ENCODE results near the gene RAB15.
A peak's percentile ranks its signal among the peaks of the same experiment; 100 is the strongest.

The RAB15 gene

DNA sequence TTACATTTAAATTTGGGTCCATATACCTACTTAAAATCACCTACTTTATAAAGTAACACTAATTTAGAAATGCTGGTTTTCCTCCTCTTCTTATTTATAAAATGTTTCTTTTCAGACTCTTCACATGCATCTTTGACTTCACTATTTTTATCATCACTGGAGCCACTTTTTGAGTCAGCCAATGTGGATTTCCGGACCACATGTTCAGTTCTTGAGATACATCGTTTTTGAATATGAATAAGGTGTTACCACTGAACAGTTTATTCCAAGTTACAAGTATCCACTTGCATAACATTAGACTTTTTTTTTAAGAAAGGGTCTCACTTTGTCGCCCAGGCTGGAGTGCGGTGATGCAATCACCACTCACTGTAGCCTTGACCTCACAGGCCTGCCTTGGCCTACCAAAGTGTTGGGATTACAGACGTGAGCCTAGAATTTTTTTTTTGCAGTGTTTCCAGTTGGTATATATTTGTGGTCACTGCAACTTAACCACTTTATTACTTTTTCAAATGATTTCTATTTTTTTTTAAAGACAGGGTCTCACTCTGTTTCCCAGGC is 20.3 kb upstream of the RAB15 start:
- Histone ChIP-seq H3K36me3 (ENCODE audit: insufficient read depth, low read length) (no peaks in the 10 kb centered on the region), H3K27me3 (ENCODE audit: insufficient read depth, low read length, poor library complexity) (no peaks in the 10 kb centered on the region), H3K27ac (ENCODE audit: low read length) (no peak overlapping the region), H3K9ac (ENCODE audit: low read depth, low read length) (no peak overlapping the region), H4K20me1 (ENCODE audit: insufficient read depth, low read length) (peaks cover 3% of the 10 kb centered on the region; the same call in 1 of the 2 replicates), H3K9me3 (ENCODE audit: insufficient read depth, low read length, severe bottlenecking) (no peaks in the 10 kb centered on the region), H2AFZ (ENCODE audit: low read depth, low read length) (no peak overlapping the region), H3K79me2 (ENCODE audit: insufficient read depth, low read length) (peaks cover 21% of the 10 kb centered on the region), H3K4me3 (ENCODE audit: low read depth in 1 of 2, low read length in 2 of 2) (no peak overlapping the region), H3K4me1 (ENCODE audit: insufficient read depth, low read length) (peaks cover 32% of the 10 kb centered on the region), H3K4me2 (ENCODE audit: insufficient read depth, low read length) (no peak overlapping the region)
- no peak for ATAC-seq (ENCODE audit: insufficient read depth, low read depth)
- TF ChIP-seq, protein P1, sequence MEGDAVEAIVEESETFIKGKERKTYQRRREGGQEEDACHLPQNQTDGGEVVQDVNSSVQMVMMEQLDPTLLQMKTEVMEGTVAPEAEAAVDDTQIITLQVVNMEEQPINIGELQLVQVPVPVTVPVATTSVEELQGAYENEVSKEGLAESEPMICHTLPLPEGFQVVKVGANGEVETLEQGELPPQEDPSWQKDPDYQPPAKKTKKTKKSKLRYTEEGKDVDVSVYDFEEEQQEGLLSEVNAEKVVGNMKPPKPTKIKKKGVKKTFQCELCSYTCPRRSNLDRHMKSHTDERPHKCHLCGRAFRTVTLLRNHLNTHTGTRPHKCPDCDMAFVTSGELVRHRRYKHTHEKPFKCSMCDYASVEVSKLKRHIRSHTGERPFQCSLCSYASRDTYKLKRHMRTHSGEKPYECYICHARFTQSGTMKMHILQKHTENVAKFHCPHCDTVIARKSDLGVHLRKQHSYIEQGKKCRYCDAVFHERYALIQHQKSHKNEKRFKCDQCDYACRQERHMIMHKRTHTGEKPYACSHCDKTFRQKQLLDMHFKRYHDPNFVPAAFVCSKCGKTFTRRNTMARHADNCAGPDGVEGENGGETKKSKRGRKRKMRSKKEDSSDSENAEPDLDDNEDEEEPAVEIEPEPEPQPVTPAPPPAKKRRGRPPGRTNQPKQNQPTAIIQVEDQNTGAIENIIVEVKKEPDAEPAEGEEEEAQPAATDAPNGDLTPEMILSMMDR (IDR thresholded peaks at IDR 0.05; ENCODE audit: borderline replicate concordance, extremely low read depth, low read length, poor library complexity, severe bottlenecking): no peak
- TF ChIP-seq EZH2 (IDR thresholded peaks at IDR 0.05; ENCODE audit: borderline replicate concordance, low read depth, low read length, severe bottlenecking): no peak
- DNase-seq: no peak

DNA sequence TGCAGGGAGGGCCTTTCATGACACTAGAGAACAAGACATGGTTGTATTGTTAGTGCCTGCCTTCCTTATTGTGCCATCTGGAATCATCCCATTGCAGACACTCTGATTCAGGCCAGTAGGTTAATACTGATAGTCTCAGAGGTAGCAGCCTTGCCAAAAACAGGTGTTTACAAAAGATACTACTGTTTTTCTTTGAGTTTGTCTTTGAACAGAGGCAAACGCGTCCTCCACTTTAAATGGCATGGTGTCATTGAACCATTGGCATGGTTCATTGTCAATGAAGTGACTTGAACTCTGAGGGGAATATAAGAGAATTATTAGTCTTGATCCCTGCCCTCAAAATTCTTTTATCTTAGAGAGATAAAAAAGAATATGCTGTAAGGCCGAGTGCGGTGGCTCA is 18.8 kb upstream of the RAB15 start:
- H3K4me1 ChIP-seq (ENCODE audit: insufficient read depth, low read length): peaks cover 40% of the 10 kb centered on the region
- no peak overlapping the region for H3K4me2 ChIP-seq (ENCODE audit: insufficient read depth, low read length)

DNA sequence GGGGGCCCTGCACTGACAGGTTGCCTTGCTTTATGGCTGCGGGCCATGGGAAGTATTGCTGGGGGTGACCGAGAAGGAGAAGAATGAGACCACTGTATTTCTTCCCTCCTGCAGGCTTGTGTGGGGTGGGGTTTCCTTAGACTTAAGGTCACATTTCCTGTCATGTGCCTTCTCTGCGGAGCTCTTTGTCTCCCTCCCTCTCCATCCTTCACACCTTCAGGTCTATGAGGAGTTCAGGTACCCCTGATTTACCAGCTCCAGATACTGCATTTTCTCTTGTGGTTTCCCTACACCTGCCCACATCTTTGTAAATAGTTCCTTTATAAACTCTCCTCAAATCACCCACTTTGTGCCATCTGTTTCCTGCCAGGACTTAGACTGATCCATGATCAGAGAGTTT is 18.2 kb upstream of the RAB15 start:
- Histone ChIP-seq H3K4me3 (ENCODE audit: low read depth in 1 of 2, low read length in 2 of 2) (no peak overlapping the region), H4K20me1 (ENCODE audit: insufficient read depth, low read length) (no peaks in the 10 kb centered on the region), H3K4me1 (ENCODE audit: insufficient read depth, low read length) (peaks cover 44% of the 10 kb centered on the region), H3K27me3 (ENCODE audit: insufficient read depth, low read length, poor library complexity) (no peaks in the 10 kb centered on the region), H3K27ac (ENCODE audit: low read length) (0 out of 2 replicates have a peak overlapping the region, but pooled peaks have one; percentile 2), H3K9me3 (ENCODE audit: insufficient read depth, low read length, severe bottlenecking) (no peaks in the 10 kb centered on the region), H3K79me2 (ENCODE audit: insufficient read depth, low read length) (peaks cover 25% of the 10 kb centered on the region), H2AFZ (ENCODE audit: low read depth, low read length) (no peak overlapping the region), H3K36me3 (ENCODE audit: insufficient read depth, low read length) (no peaks in the 10 kb centered on the region; the same call in 1 of the 2 replicates), H3K4me2 (ENCODE audit: insufficient read depth, low read length) (peak overlapping the region; percentile 27; the same call in 1 of the 2 replicates), H3K9ac (ENCODE audit: low read depth, low read length) (no peak overlapping the region)
- no peak for ATAC-seq (ENCODE audit: insufficient read depth, low read depth)
- no peak for DNase-seq
- TF ChIP-seq EZH2 (IDR thresholded peaks at IDR 0.05; ENCODE audit: borderline replicate concordance, low read depth, low read length, severe bottlenecking): no peak
- TF ChIP-seq, protein P1 (IDR thresholded peaks at IDR 0.05; ENCODE audit: borderline replicate concordance, extremely low read depth, low read length, poor library complexity, severe bottlenecking): no peak

More for the DNA sequence above, 18.8 kb upstream of the RAB15 start:
- Histone ChIP-seq H2AFZ (ENCODE audit: low read depth, low read length) (no peak overlapping the region), H4K20me1 (ENCODE audit: insufficient read depth, low read length) (no peaks in the 10 kb centered on the region), H3K27ac (ENCODE audit: low read length) (no peak overlapping the region), H3K79me2 (ENCODE audit: insufficient read depth, low read length) (peaks cover 25% of the 10 kb centered on the region), H3K9me3 (ENCODE audit: insufficient read depth, low read length, severe bottlenecking) (no peaks in the 10 kb centered on the region), H3K27me3 (ENCODE audit: insufficient read depth, low read length, poor library complexity) (no peaks in the 10 kb centered on the region), H3K4me3 (ENCODE audit: low read depth in 1 of 2, low read length in 2 of 2) (no peak overlapping the region), H3K9ac (ENCODE audit: low read depth, low read length) (no peak overlapping the region), H3K36me3 (ENCODE audit: insufficient read depth, low read length) (no peaks in the 10 kb centered on the region; the same call in 1 of the 2 replicates)
- ATAC-seq (ENCODE audit: insufficient read depth, low read depth) (no peak), DNase-seq (no peak)
- TF ChIP-seq EZH2 (IDR thresholded peaks at IDR 0.05; ENCODE audit: borderline replicate concordance, low read depth, low read length, severe bottlenecking): no peak
- TF ChIP-seq, protein P1 (IDR thresholded peaks at IDR 0.05; ENCODE audit: borderline replicate concordance, extremely low read depth, low read length, poor library complexity, severe bottlenecking): no peak

Measured in DND-41 (cell line).